Measurements from ENCODE around the gene ASAP3.

ASAP3 gene

DNA sequence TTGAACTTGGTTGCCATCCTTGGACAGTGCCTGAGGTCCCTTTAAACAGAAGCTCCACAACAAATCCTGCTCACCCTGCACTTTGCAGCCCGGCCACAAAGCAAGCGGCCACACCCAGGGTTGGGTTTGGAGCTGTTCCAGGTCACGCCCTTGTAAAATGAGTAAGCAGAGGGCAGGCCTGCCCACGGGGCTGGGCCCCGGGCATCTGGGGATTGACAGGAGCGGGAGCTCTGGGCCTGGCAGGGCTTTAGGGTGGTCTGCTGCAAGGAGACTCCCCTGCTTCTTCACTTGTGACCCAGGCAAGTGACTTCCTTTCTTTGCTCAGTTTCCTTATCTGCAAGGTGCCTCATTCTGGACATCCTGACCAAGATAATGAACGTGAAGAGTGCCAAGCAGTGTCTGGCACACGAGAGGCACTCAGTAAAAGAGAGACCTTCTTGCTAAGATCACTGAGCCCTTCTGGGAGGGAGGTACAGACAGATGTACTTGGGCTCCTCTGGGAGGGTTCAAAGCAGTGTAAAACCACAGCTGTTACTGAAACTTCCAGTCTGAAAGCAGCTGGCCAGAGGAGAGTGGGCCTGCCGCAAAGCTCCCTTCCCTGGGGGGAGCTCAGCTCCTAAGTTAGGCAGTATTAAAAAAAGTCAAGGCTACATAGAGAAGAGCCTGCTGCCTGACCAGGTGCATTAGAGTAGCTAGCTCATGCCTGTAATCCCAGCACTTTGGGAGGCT is 44.4 kb upstream of the ASAP3 start:
- peak overlapping the region; percentile 84 for H3K4me3 ChIP-seq (ENCODE audit: low read length)
- TF ChIP-seq, protein P1, sequence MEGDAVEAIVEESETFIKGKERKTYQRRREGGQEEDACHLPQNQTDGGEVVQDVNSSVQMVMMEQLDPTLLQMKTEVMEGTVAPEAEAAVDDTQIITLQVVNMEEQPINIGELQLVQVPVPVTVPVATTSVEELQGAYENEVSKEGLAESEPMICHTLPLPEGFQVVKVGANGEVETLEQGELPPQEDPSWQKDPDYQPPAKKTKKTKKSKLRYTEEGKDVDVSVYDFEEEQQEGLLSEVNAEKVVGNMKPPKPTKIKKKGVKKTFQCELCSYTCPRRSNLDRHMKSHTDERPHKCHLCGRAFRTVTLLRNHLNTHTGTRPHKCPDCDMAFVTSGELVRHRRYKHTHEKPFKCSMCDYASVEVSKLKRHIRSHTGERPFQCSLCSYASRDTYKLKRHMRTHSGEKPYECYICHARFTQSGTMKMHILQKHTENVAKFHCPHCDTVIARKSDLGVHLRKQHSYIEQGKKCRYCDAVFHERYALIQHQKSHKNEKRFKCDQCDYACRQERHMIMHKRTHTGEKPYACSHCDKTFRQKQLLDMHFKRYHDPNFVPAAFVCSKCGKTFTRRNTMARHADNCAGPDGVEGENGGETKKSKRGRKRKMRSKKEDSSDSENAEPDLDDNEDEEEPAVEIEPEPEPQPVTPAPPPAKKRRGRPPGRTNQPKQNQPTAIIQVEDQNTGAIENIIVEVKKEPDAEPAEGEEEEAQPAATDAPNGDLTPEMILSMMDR (IDR thresholded peaks at IDR 0.05; ENCODE audit: low read depth, low read length, poor library complexity, severe bottlenecking) = no peak
- no peak for TF ChIP-seq EZH2phosphoT487 (IDR thresholded peaks at IDR 0.05; ENCODE audit: borderline replicate concordance, low read length)
- peak overlapping the region; percentile 95 for H3K4me2 ChIP-seq (ENCODE audit: low read length)
- H4K20me1 ChIP-seq (ENCODE audit: control insufficient read depth, insufficient read depth, low read depth, low read length) = peaks cover 8% of the 10 kb centered on the region; the same call in 1 of the 2 replicates
- H3K9me2 ChIP-seq (replicated peaks; ENCODE audit: control insufficient read depth, low read length) = no peaks in the 10 kb centered on the region
- no peaks in the 10 kb centered on the region for H3K27me3 ChIP-seq (ENCODE audit: control insufficient read depth, low read length)
- H3K36me3 ChIP-seq (ENCODE audit: control insufficient read depth, low read length) = peaks cover 74% of the 10 kb centered on the region
- H3K27ac ChIP-seq (ENCODE audit: low read depth, low read length) = peak overlapping the region; percentile 99
- peaks cover 52% of the 10 kb centered on the region for H3F3A ChIP-seq (ENCODE audit: control insufficient read depth, insufficient read depth)
- peaks cover 77% of the 10 kb centered on the region for H3K4me1 ChIP-seq (ENCODE audit: control insufficient read depth, low read length)
- H3K9me3 ChIP-seq (ENCODE audit: control insufficient read depth, insufficient read depth, low read length) = no peaks in the 10 kb centered on the region
- peaks cover 88% of the 10 kb centered on the region for H3K79me2 ChIP-seq (ENCODE audit: control insufficient read depth, low read length)

DNA sequence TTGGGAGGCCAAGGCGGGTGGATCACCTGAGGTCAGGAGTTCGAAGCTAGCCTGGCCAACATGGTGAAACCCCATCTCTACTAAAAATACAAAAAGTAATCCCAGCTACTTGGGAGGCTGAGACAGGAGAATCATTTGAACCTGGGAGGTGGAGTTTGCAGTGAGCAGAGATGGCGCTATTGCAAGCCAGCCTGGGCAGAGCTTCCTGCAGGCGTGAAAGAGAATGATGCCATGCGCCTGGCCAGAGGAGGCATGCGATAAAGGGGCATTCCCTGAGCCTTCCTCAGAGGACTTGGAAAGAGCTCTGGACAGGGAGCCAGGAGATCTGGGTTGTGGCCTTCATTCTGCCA is 43.9 kb upstream of the ASAP3 start:
- Histone ChIP-seq H3F3A (ENCODE audit: control insufficient read depth, insufficient read depth) (peaks cover 52% of the 10 kb centered on the region), H3K4me1 (ENCODE audit: control insufficient read depth, low read length) (peaks cover 72% of the 10 kb centered on the region), H3K79me2 (ENCODE audit: control insufficient read depth, low read length) (peaks cover 93% of the 10 kb centered on the region), H3K4me3 (ENCODE audit: low read length) (peak overlapping the region; percentile 84), H3K4me2 (ENCODE audit: low read length) (peak overlapping the region; percentile 95), H3K9me2 (replicated peaks; ENCODE audit: control insufficient read depth, low read length) (no peaks in the 10 kb centered on the region), H3K27me3 (ENCODE audit: control insufficient read depth, low read length) (no peaks in the 10 kb centered on the region), H3K36me3 (ENCODE audit: control insufficient read depth, low read length) (peaks cover 79% of the 10 kb centered on the region), H4K20me1 (ENCODE audit: control insufficient read depth, insufficient read depth, low read depth, low read length) (peaks cover 9% of the 10 kb centered on the region; the same call in 1 of the 2 replicates), H3K9me3 (ENCODE audit: control insufficient read depth, insufficient read depth, low read length) (no peaks in the 10 kb centered on the region), H3K27ac (ENCODE audit: low read depth, low read length) (peak overlapping the region; percentile 99)
- no peak for TF ChIP-seq EZH2phosphoT487 (IDR thresholded peaks at IDR 0.05; ENCODE audit: borderline replicate concordance, low read length)
- TF ChIP-seq, protein P1 (IDR thresholded peaks at IDR 0.05; ENCODE audit: low read depth, low read length, poor library complexity, severe bottlenecking) = peak; percentile 62

DNA sequence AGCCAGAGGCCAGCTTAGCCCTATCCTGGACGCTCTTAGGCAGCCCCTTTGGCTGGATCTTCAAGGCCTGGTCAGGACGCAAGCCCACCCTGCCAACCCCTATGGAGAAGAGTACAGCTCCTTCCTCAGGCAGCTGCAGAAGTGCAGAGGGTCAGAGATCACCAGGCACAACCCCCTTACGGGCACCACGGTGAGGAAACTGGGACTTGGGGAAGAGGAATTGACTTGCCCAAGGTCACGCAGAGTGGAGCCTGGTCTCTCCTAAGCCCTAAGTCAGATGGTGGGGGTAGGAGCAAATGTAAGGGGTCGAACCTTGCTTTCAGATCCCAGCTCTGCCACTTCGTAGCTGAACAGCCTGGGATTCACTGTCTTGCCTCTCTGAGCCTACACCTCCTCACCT is 43.4 kb upstream of the ASAP3 start:
- Histone ChIP-seq H3K9me3 (ENCODE audit: control insufficient read depth, insufficient read depth, low read length) (no peaks in the 10 kb centered on the region), H3K27me3 (ENCODE audit: control insufficient read depth, low read length) (no peaks in the 10 kb centered on the region), H3K4me1 (ENCODE audit: control insufficient read depth, low read length) (peaks cover 69% of the 10 kb centered on the region), H3K79me2 (ENCODE audit: control insufficient read depth, low read length) (peaks cover 97% of the 10 kb centered on the region), H3K4me3 (ENCODE audit: low read length) (peak overlapping the region; percentile 84), H3K4me2 (ENCODE audit: low read length) (peak overlapping the region; percentile 95), H4K20me1 (ENCODE audit: control insufficient read depth, insufficient read depth, low read depth, low read length) (peaks cover 14% of the 10 kb centered on the region; the same call in 1 of the 2 replicates), H3K36me3 (ENCODE audit: control insufficient read depth, low read length) (peaks cover 84% of the 10 kb centered on the region), H3F3A (ENCODE audit: control insufficient read depth, insufficient read depth) (peaks cover 52% of the 10 kb centered on the region), H3K9me2 (replicated peaks; ENCODE audit: control insufficient read depth, low read length) (no peaks in the 10 kb centered on the region), H3K27ac (ENCODE audit: low read depth, low read length) (peak overlapping the region; percentile 99)
- TF ChIP-seq, protein P1 (IDR thresholded peaks at IDR 0.05; ENCODE audit: low read depth, low read length, poor library complexity, severe bottlenecking) = no peak
- TF ChIP-seq EZH2phosphoT487 (IDR thresholded peaks at IDR 0.05; ENCODE audit: borderline replicate concordance, low read length) = no peak
